GM10248 (cell line): ENCODE results near the gene LYRM9.

Experiments used
- CTCF ChIA-PET: fragments of 300-600 bp; sonication (Branson Sonifier 250); formaldehyde crosslinking; extraction: SDS; loops from one replicate; lab custom pipeline; 2021; ENCODE audit warnings: antibody characterized with exemption; lab: Yijun Ruan, JAX
- POLR2A ChIA-PET: fragments of 350-650 bp; sonication (Branson Sonifier 250); formaldehyde crosslinking; extraction: SDS; loops from one replicate; lab custom pipeline; 2020; ENCODE audit warnings: antibody characterized with exemption; lab: Yijun Ruan, JAX
- DNase-seq: peaks from one replicate; pipeline ENCODE4 v3.0.0; 2012; ENCODE audit errors: extremely low spot score
- CTCF ChIP-seq: IDR thresholded peaks from 2 replicates; pipeline ENCODE4 v1.5.1; 2012; ENCODE audit warnings: mild to moderate bottlenecking, low read depth; ENCODE audit errors: extremely low read depth, missing control alignments, control extremely low read depth

LYRM9 gene

DNA sequence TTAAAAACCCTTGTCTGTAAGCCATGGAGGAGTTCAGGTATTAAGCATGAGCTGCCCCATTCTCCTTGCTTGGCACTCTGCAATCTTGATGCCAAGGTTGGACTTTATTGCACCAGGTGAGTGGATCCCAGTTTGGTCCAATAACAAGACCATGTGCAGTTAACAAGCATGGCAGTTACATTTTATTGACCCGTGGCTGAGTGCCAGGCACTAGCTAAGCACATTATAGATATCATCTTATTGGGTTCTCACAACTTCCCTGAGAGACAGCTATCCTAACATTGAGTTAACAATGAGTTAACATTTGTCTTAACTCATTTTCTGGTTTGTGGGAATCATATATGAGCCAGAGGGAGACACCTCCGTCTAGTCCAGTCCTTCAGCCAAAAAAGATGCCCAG is 21.8 kb downstream of the LYRM9 start:
- no peak for DNase-seq
- no peak for TF ChIP-seq CTCF
- ChIA-PET CTCF (interaction anchor here (1.3 to 7.0 kb wide), 4 partner anchors 9 to 75 kb away, joined by 3 to 48 read pairs (median 12); partner anchors contain the start of gene LYRM9), POLR2A (no interaction called here)

GRCh38 chr17:27870345-27870744 is 22.8 kb downstream of the LYRM9 start:
- POLR2A ChIA-PET, result no interaction called here
- TF ChIP-seq CTCF, result no peak
- CTCF ChIA-PET, result interaction anchor here (0.8 to 7.0 kb wide), 5 partner anchors 10 to 74 kb away, joined by 3 to 48 read pairs (median 3); no protein-coding TSS in a partner anchor
- DNase-seq, result no peak

DNA sequence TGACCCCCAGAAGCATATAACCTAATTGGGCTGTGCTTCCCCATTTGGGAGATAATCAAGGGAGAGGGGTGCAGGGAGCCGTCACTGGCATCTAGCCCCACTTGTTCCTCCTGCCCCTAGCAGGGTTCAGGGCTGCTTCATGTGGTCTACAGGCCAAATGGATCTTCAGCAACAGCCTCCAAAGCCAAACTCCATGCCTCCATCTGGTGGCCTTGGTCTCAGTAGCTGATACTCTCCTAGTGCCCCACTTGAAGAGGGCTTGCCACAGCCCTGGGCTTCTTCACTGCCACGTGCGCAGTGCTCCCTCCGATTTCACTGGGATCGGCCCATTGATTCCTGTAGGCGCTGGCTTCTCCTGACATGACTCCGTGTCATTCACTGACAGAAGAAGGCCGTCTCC is 24.6 kb downstream of the LYRM9 start:
- ChIA-PET POLR2A (no interaction called here), CTCF (interaction anchor here (0.9 to 7.0 kb wide), 3 partner anchors 8 to 62 kb away, joined by 3 to 48 read pairs (median 4); partner anchors contain the start of gene LYRM9)
- no peak for DNase-seq
- TF ChIP-seq CTCF, result peak; percentile 16

GRCh38 chr17:27862840-27863239 is 30.3 kb downstream of the LYRM9 start:
- POLR2A ChIA-PET, result no interaction called here
- no peak for TF ChIP-seq CTCF
- DNase-seq, result no peak
- CTCF ChIA-PET, result no interaction called here

DNA sequence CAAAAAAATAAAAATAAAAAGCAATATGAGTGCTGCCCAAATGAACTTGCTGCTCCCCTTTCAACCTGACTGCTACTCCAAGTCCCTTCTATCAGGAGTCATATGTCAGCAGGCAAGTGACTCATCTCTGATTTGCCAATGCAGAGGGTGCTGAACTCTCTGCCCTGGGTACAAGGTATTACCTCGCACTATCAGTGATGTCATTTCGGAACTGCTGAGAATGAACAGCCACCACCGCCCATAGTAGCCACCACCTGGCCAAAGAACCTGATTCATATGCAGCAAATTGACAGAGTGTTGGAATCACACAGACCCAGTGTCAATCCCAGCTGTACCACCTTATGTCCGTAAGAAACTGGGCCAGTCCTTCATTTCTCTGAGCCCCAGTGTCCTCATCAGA is 31.2 kb downstream of the LYRM9 start:
- no peak for DNase-seq
- CTCF ChIA-PET, result no interaction called here
- POLR2A ChIA-PET, result no interaction called here
- no peak for TF ChIP-seq CTCF

GRCh38 chr17:27860971-27861664 is 32.0 kb downstream of the LYRM9 start:
- ChIA-PET CTCF (interaction anchor here (1.1 to 1.5 kb wide), 4 partner anchors 19 to 105 kb away, joined by 3 to 8 read pairs (median 4); no protein-coding TSS in a partner anchor), POLR2A (no interaction called here)
- TF ChIP-seq CTCF, result no peak
- DNase-seq, result no peak
